ENCODE data around the gene TRH.

DNA sequence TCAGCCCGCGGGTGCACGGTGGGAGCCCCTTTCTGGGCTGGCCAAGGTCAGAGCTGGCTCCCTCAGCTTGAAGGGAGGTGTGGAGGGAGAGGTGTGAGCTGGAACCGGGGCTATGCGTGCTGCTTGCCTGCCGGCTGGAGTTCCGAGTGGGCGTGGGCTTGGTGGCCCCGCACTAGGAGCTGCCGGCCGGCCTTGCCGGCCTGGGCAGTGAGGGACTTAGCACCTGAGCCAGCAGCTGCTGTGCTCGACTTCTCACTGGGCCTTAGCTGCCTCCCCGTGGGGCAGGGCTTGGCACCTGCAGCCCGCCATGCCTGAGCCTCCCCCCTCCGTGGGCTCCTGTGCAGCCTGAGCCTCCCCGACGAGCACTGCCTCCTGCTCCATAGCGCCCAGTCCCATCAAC lies 36.0 kb downstream of the TRH start:
- TF ChIP-seq, protein P1, sequence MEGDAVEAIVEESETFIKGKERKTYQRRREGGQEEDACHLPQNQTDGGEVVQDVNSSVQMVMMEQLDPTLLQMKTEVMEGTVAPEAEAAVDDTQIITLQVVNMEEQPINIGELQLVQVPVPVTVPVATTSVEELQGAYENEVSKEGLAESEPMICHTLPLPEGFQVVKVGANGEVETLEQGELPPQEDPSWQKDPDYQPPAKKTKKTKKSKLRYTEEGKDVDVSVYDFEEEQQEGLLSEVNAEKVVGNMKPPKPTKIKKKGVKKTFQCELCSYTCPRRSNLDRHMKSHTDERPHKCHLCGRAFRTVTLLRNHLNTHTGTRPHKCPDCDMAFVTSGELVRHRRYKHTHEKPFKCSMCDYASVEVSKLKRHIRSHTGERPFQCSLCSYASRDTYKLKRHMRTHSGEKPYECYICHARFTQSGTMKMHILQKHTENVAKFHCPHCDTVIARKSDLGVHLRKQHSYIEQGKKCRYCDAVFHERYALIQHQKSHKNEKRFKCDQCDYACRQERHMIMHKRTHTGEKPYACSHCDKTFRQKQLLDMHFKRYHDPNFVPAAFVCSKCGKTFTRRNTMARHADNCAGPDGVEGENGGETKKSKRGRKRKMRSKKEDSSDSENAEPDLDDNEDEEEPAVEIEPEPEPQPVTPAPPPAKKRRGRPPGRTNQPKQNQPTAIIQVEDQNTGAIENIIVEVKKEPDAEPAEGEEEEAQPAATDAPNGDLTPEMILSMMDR (IDR thresholded peaks at IDR 0.05): no peak
- no peak for TF ChIP-seq POLR2AphosphoS5 (IDR thresholded peaks at IDR 0.05)

Data from esophagus muscularis mucosa (tissue), 3 donors.